CD14-positive monocyte (primary cell): ENCODE measurements around the gene CSNK1E. TPM values are rescaled to one million over a fixed set of nuclear protein-coding genes. Genes with fewer than 3 reads are reported as not detected.

Experiments used
- DNase-seq, 3 donors: peaks; one replicate each; pipeline ENCODE4 v3.0.0-alpha.2; 2011 to 2022
- H2AFZ ChIP-seq: 2 replicates; pipeline ENCODE4 v1.6.0; 2012; ENCODE audit warnings: mild to moderate bottlenecking, low read depth, low read length, inconsistent platforms; ENCODE audit not compliant: insufficient read depth, poor library complexity, severe bottlenecking
- H3K27ac ChIP-seq, 2 donors: 1 replicate in 1 of 2; 2 replicates in 1 of 2; pipeline ENCODE4 v1.5.1; 2012 to 2013; ENCODE audit warnings: low read length in 2 of 2, control low read depth in 1 of 2, inconsistent platforms in 1 of 2, low read depth in 1 of 2, mild to moderate bottlenecking in 1 of 2
- H3K27me3 ChIP-seq, 2 donors: one replicate each; pipeline versions ENCODE4 v1.6.0 to v1.6.1; 2011 to 2013; ENCODE audit warnings: low read length in 2 of 2; ENCODE audit not compliant: control insufficient read depth in 2 of 2, insufficient read depth in 2 of 2
- H3K36me3 ChIP-seq, 2 donors: replicated peaks in 1 of 2; 1 replicate in 1 of 2; 2 replicates in 1 of 2; pipeline versions ENCODE4 v1.5.1 to v1.6.1; 2012 to 2013; ENCODE audit warnings: low read length in 2 of 2, control low read depth in 1 of 2, inconsistent platforms in 1 of 2, mild to moderate bottlenecking in 1 of 2; ENCODE audit not compliant: insufficient read depth in 2 of 2, control insufficient read depth in 1 of 2
- H3K4me1 ChIP-seq, 2 donors: 1 replicate in 1 of 2; 2 replicates in 1 of 2; pipeline versions ENCODE4 v1.5.1 to v1.6.1; 2012 to 2013; ENCODE audit warnings: low read length in 2 of 2, control low read depth in 1 of 2, inconsistent platforms in 1 of 2, mild to moderate bottlenecking in 1 of 2, moderate library complexity in 1 of 2; ENCODE audit not compliant: insufficient read depth in 2 of 2, control insufficient read depth in 1 of 2
- H3K4me2 ChIP-seq: replicated peaks from 2 replicates; pipeline ENCODE3; 2012; ENCODE audit warnings: low read length, moderate library complexity, mild to moderate bottlenecking; ENCODE audit not compliant: poor library complexity, severe bottlenecking; ENCODE audit errors: extremely low read depth
- H3K4me3 ChIP-seq, 3 experiments: fragments of 200-600 bp in 1 of 3; sonication (generic) in 1 of 3; replicated peaks in 1 of 3; 1 replicate in 2 of 3; 2 replicates in 1 of 3; pipeline ENCODE4 v1.5.1; 2011 to 2013; ENCODE audit warnings: low read length in 3 of 3, mild to moderate bottlenecking in 3 of 3, control low read depth in 2 of 3, low read depth in 2 of 3, inconsistent platforms in 1 of 3, moderate library complexity in 1 of 3
- H3K79me2 ChIP-seq: 2 replicates; pipeline ENCODE4 v1.6.0; 2012; ENCODE audit warnings: mild to moderate bottlenecking, control low read depth, inconsistent platforms, low read length, moderate library complexity; ENCODE audit not compliant: insufficient read depth
- H3K9ac ChIP-seq: 2 replicates; pipeline ENCODE4 v1.6.0; 2017; ENCODE audit warnings: low read length, mild to moderate bottlenecking; ENCODE audit not compliant: insufficient read depth, poor library complexity, severe bottlenecking
- H3K9me3 ChIP-seq, 2 donors: replicated peaks in 1 of 2; 1 replicate in 1 of 2; 2 replicates in 1 of 2; pipeline versions ENCODE4 v1.5.1 to v1.6.1; 2012 to 2013; ENCODE audit warnings: low read length in 2 of 2, control low read depth in 1 of 2; ENCODE audit not compliant: control insufficient read depth in 1 of 2, insufficient read depth in 1 of 2
- H4K20me1 ChIP-seq: 2 replicates; pipeline ENCODE4 v1.6.0; 2012; ENCODE audit warnings: mild to moderate bottlenecking, low read length, control low read depth, moderate library complexity; ENCODE audit not compliant: insufficient read depth
- H3K27ac Mint-ChIP-seq, 7 donors: one replicate each; pipeline ENCODE4 v1.8.0; 2020; ENCODE audit warnings: mild to moderate bottlenecking in 7 of 7, mixed read lengths in 7 of 7, moderate library complexity in 6 of 7, inconsistent platforms in 2 of 7
- H3K27me3 Mint-ChIP-seq, 3 donors: one replicate each; pipeline ENCODE4 v1.8.0; 2021 to 2022; ENCODE audit warnings: low read depth in 3 of 3, mild to moderate bottlenecking in 3 of 3, mixed read lengths in 3 of 3, moderate library complexity in 3 of 3, inconsistent platforms in 1 of 3
- H3K36me3 Mint-ChIP-seq, 2 donors: one replicate each; pipeline ENCODE4 v1.8.0; 2020; ENCODE audit warnings: mixed read lengths in 2 of 2, inconsistent platforms in 1 of 2, mild to moderate bottlenecking in 1 of 2
- H3K4me1 Mint-ChIP-seq: one replicate; pipeline ENCODE4 v1.8.0; 2020; ENCODE audit warnings: mild to moderate bottlenecking, mixed read lengths
- H3K4me3 Mint-ChIP-seq, 2 donors: one replicate each; pipeline ENCODE4 v1.8.0; 2020; ENCODE audit warnings: mild to moderate bottlenecking in 2 of 2, mixed read lengths in 2 of 2, moderate library complexity in 1 of 2
- H3K9me3 Mint-ChIP-seq, 7 donors: one replicate each; pipeline ENCODE4 v1.8.0; 2020 to 2022; ENCODE audit warnings: mixed read lengths in 7 of 7, mild to moderate bottlenecking in 6 of 7, moderate library complexity in 6 of 7, inconsistent platforms in 2 of 7
- CTCF ChIP-seq: fragments of 200-600 bp; IDR thresholded peaks from one replicate; pipeline ENCODE4 v1.8.0; 2022; ENCODE audit warnings: antibody characterized with exemption, mild to moderate bottlenecking
- WGBS: methylation state at CpG from one replicate; pipeline ENCODE4 v1.1.5; 2013; ENCODE audit warnings: missing lambda C conversion rate; ENCODE audit not compliant: insufficient coverage; 5-methylcytosine and 5-hydroxymethylcytosine counted together
- intact Hi-C, 2 donors: fragments of 100-400 bp; cut with micrococcal nuclease; formaldehyde crosslinking; loops; one replicate each; pipeline versions ENCODE4 v1.15.0 to v1.15.1; 2023
- polyA plus RNA-seq, 3 donors: library from polyadenylated mRNA; depleted of rRNA in 1 of 3; unstranded in 2 of 3; stranded (reverse) in 1 of 3; fragments of 300-500 nt in 2 of 3; fragments of >200 nt in 1 of 3; fragmentation: Illumina TruSeq in 2 of 3; gene quantifications; 1 replicate in 2 of 3; 2 replicates in 1 of 3; pipeline ENCODE4 v1.2.3, GENCODE V29; 2012 to 2021

Gene CSNK1E
- polyA plus RNA-seq, 3 donors = 1.9 to 44.7 (median 3.1) TPM

GRCh38 chr22:38249803-38250642 lies 67.2 kb downstream of the CSNK1E start:
- H3K27me3 Mint-ChIP-seq = peaks cover 0 to 2% (median 1%) of the 10 kb centered on the region in 3 donors
- TF ChIP-seq CTCF = no peak
- Histone ChIP-seq H3K4me2 (no peak overlapping the region), H3K27ac (no peak overlapping the region), H4K20me1 (peaks cover 35% of the 10 kb centered on the region), H3K27me3 (no peaks in the 10 kb centered on the region), H2AFZ (no peak overlapping the region), H3K9ac (no peak overlapping the region), H3K9me3 (peaks cover 5 to 13% of the 10 kb centered on the region in 2 donors), H3K4me1 (peaks cover 0 to 5% of the 10 kb centered on the region in 2 donors), H3K4me3 (no peak overlapping the region), H3K79me2 (peaks cover 5% of the 10 kb centered on the region), H3K36me3 (peaks cover 24 to 43% of the 10 kb centered on the region in 2 donors)
- intact Hi-C loops = no loop called here
- peaks cover 5 to 13% (median 9%) of the 10 kb centered on the region in 7 donors for H3K9me3 Mint-ChIP-seq
- H3K36me3 Mint-ChIP-seq = peaks cover 34 to 50% of the 10 kb centered on the region in 2 donors
- H3K4me1 Mint-ChIP-seq = peaks cover 9% of the 10 kb centered on the region
- WGBS = 94% methylated on average over 23 of the region's 25 CpGs
- DNase-seq = no peak
- peak overlapping the region in 2 of 7 donors; percentile 42 to 48 for H3K27ac Mint-ChIP-seq
- no peak overlapping the region for H3K4me3 Mint-ChIP-seq

- Mint-ChIP-seq H3K4me1 (peaks cover 9% of the 10 kb centered on the region), H3K9me3 (peaks cover 5 to 13% (median 9%) of the 10 kb centered on the region in 7 donors), H3K4me3 (no peak overlapping the region), H3K27ac (no peak overlapping the region), H3K27me3 (peaks cover 0 to 2% (median 1%) of the 10 kb centered on the region in 3 donors), H3K36me3 (peaks cover 40 to 57% of the 10 kb centered on the region in 2 donors)
- no peaks in the 10 kb centered on the region for H3K27me3 ChIP-seq
- H3K9me3 ChIP-seq = peaks cover 5 to 13% of the 10 kb centered on the region in 2 donors
- no peak overlapping the region for H3K4me3 ChIP-seq
- H3K4me1 ChIP-seq = peaks cover 0 to 5% of the 10 kb centered on the region in 2 donors
- H3K4me2 ChIP-seq = no peak overlapping the region
- no peak overlapping the region for H3K27ac ChIP-seq
- H3K36me3 ChIP-seq = peaks cover 29 to 50% of the 10 kb centered on the region in 2 donors
- no peak for DNase-seq
- H4K20me1 ChIP-seq = peaks cover 35% of the 10 kb centered on the region
- no peak overlapping the region for H3K9ac ChIP-seq
- no peak overlapping the region for H2AFZ ChIP-seq
- WGBS = no CpG with 5 or more reads among the region's 3 CpGs
- peaks cover 5% of the 10 kb centered on the region for H3K79me2 ChIP-seq
- intact Hi-C loops = no loop called here
- TF ChIP-seq CTCF = no peak
Observed at GRCh38 chr22:38249301-38249700, 67.9 kb downstream of the CSNK1E start.
